LNCAP (cell line): Measurements from ENCODE around the gene ALG12.

Experiments used
- CTCF ChIP-seq: fragments of 450-650 bp; IDR thresholded peaks from 2 replicates; pipeline ENCODE4 v1.5.1; 2017; ENCODE audit warnings: mild to moderate bottlenecking

ALG12 gene

DNA sequence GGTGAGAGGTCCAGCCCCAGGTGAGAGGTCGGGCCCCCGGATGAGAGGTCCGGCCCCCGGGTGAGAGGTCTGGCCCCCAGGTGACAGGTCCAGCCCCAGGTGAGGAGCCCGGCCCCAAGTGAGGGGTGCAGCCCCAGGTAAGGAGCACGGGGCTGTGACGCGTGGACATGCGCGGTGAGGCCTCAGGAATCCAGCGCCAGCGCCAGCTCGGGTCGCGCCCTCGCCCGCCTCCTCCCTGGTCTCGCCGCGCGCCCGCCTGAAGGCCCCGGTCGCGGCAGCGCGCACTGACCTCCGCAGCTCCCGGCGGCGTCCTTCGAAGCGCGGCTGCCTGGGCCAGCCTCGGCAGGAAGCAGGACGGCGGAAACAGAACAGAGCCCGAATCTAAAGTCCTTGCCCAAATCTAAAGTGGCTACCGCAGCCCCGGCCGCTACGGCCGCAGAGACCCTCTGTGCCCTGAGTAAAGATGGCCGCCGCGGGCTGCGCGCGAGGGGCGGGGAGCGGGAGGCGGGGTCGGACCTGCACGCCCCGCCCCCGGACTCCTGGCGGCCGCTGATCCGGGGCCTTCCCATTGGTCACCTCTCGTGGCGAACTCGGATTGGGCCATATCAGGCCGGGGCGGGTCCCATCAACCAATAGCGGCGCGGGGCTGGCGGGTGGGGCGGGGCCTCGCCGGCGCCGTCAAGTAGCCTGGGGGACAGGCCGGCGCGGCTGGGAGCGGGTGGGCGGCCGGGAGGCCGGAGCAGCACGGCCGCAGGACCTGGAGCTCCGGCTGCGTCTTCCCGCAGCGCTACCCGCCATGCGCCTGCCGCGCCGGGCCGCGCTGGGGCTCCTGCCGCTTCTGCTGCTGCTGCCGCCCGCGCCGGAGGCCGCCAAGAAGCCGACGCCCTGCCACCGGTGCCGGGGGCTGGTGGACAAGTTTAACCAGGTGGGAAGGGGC is at the start of gene ALG12, which contains the start of gene CRELD2:
Gene ALG12 (minus strand): TSS at position 465 of the 937 bp plus-strand sequence. CDS start 4,673 bp downstream, outside the sequence.
Gene CRELD2 (plus strand): TSS at position 661 of the 937 bp plus-strand sequence. CDS start 136 bp downstream, at position 797.
- no peak for TF ChIP-seq CTCF

- TF ChIP-seq CTCF = no peak
Measured at GRCh38 chr22:49967706-49968208, 49.5 kb upstream of the ALG12 start.

- no peak for TF ChIP-seq CTCF
Measured at GRCh38 chr22:49966774-49967705, 48.8 kb upstream of the ALG12 start.

DNA sequence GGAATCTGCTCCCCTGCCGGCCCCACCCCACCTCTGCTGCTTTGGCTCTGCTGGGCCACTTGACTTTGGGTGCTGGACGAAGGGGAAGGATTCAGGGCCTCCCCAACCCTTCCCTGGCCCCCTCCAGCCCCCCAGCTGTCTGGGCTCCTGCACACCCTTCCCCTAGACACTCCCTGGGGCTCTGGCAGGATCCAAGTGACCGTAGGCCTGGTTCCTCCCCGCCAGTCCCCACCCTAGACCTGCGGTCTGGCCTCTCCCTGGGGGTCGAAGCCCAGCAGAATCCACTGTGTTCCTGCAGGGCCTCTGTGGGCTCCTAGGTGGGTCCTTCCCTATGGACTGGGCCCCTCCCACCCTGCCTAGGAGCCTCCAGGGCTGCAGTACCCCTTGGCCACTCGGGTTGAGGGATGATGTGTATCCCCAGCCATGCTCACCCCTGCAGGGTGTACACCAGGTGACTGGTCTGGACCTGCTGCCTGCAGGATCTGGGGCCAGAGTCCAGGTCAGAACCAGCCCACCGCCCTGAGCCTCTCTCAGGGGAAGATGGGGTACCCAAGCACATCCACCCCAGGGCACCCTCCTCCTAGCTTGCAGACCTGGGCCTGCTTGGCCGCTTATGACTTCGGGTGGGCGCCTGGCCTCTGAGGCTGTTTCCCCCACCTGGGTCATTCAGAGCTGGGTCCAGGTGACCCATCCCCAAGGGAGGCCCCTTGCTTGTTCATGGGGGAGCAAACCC is 48.0 kb upstream of the ALG12 start:
- no peak for TF ChIP-seq CTCF

GRCh38 chr22:49965091-49966040 is 47.1 kb upstream of the ALG12 start:
- TF ChIP-seq CTCF = no peak

- TF ChIP-seq CTCF = no peak
Measured at GRCh38 chr22:49964136-49965090, 46.2 kb upstream of the ALG12 start.
